AG04449 (cell line): ENCODE data around the gene HERC2.
"Not testable (repeated sequence)": the region's sequence is repeated elsewhere in the genome, so short reads cannot be mapped to it uniquely, and the experiment has no call there.

ENCODE experiments used
- CTCF ChIA-PET: fragments of 350-600 bp; formaldehyde crosslinking; extraction: SDS; loops from one replicate; lab custom pipeline; 2021; ENCODE audit warnings: antibody characterized with exemption; lab: Yijun Ruan, JAX
- POLR2A ChIA-PET: fragments of 400-600, 350-600 bp; formaldehyde crosslinking; extraction: SDS; loops from one replicate; lab custom pipeline; 2020; ENCODE audit warnings: antibody characterized with exemption, inconsistent platforms; lab: Yijun Ruan, JAX
- DNase-seq: peaks from one replicate; pipeline ENCODE4 v3.0.0-alpha.2; 2010; ENCODE audit warnings: low read depth, low spot score
- H3K4me3 ChIP-seq: 2 replicates; pipeline ENCODE4 v1.5.1; 2011; ENCODE audit warnings: low read depth, mild to moderate bottlenecking, control low read depth, low read length
- TF ChIP-seq, protein P1 (sequence below): IDR thresholded peaks from one replicate; pipeline ENCODE4 v1.5.1; 2011; ENCODE audit warnings: mild to moderate bottlenecking, moderate library complexity, low read length, control low read depth, inconsistent platforms; ENCODE audit not compliant: insufficient read depth; ENCODE audit errors: missing control alignments

The HERC2 gene

GRCh38 chr15:28228096-28228495 lies 93.9 kb downstream of the HERC2 start:
- CTCF ChIA-PET, result no interaction called here
- DNase-seq, result no peak
- POLR2A ChIA-PET, result no interaction called here
- TF ChIP-seq, protein P1, sequence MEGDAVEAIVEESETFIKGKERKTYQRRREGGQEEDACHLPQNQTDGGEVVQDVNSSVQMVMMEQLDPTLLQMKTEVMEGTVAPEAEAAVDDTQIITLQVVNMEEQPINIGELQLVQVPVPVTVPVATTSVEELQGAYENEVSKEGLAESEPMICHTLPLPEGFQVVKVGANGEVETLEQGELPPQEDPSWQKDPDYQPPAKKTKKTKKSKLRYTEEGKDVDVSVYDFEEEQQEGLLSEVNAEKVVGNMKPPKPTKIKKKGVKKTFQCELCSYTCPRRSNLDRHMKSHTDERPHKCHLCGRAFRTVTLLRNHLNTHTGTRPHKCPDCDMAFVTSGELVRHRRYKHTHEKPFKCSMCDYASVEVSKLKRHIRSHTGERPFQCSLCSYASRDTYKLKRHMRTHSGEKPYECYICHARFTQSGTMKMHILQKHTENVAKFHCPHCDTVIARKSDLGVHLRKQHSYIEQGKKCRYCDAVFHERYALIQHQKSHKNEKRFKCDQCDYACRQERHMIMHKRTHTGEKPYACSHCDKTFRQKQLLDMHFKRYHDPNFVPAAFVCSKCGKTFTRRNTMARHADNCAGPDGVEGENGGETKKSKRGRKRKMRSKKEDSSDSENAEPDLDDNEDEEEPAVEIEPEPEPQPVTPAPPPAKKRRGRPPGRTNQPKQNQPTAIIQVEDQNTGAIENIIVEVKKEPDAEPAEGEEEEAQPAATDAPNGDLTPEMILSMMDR, result no peak
- no peak overlapping the region for H3K4me3 ChIP-seq

DNA sequence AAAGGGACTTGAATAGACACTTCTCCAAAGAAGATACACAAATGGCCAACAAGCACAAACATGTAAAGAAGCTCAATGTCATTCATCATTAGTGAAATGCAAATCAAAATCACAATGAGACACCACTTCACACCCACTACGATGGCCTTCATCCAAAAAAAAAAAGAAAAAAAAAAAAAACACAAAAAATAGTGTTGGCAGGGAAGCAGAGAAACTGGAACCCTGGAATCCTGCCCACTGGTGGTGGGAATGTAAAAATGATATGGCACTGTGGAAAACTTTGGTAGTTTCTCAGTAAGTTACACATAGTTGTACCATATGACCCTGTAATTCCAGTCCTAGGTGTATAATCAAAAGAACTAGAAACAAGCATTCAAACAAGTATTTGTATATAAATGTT lies 94.7 kb downstream of the HERC2 start:
- H3K4me3 ChIP-seq, CTCF ChIA-PET, POLR2A ChIA-PET, DNase-seq: not testable (repeated sequence)
- TF ChIP-seq, protein P1, result peak; percentile 6

GRCh38 chr15:28222612-28223011 lies 99.4 kb downstream of the HERC2 start:
- CTCF ChIA-PET, DNase-seq, POLR2A ChIA-PET, H3K4me3 ChIP-seq: not testable (repeated sequence)

- DNase-seq, POLR2A ChIA-PET, CTCF ChIA-PET: not testable (repeated sequence)
Observed at GRCh38 chr15:28221696-28222095, 100.3 kb downstream of the HERC2 start.

GRCh38 chr15:28219116-28219515 lies 102.9 kb downstream of the HERC2 start:
- CTCF ChIA-PET, result no interaction called here
- TF ChIP-seq, protein P1, result no peak
- POLR2A ChIA-PET, result no interaction called here
- no peak for DNase-seq
- H3K4me3 ChIP-seq, result no peak overlapping the region

More at GRCh38 chr15:28221696-28222095, 100.3 kb downstream of the HERC2 start:
- not testable (repeated sequence) for H3K4me3 ChIP-seq

DNA sequence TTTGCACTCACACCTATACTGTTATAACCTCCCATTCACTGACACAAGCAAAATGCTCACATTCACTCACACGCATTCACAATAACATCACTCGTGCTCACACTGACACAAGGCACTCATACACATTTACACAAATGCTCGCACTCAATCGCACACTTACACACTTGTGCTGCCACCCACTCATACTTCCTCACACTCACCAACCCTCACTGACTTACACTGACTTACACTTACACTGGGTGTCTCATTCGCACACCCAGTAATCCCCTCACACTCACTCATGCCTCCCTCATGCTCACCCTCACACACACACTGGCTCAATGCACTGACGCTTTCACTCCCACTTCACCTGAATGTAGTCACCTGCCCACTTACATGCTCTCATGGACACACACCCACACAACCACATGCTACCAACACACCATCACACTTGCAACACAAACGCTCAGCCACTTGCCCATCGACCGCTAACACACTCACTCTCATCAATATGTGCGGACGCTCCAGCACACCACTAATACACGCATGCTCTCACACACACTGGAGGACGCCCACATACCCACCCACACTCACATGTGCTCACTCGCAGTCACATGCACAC lies 104.9 kb downstream of the HERC2 start:
- DNase-seq, POLR2A ChIA-PET, CTCF ChIA-PET, H3K4me3 ChIP-seq: not testable (repeated sequence)

GRCh38 chr15:28215521-28215920 lies 106.5 kb downstream of the HERC2 start:
- POLR2A ChIA-PET, DNase-seq, H3K4me3 ChIP-seq, CTCF ChIA-PET: not testable (repeated sequence)

DNA sequence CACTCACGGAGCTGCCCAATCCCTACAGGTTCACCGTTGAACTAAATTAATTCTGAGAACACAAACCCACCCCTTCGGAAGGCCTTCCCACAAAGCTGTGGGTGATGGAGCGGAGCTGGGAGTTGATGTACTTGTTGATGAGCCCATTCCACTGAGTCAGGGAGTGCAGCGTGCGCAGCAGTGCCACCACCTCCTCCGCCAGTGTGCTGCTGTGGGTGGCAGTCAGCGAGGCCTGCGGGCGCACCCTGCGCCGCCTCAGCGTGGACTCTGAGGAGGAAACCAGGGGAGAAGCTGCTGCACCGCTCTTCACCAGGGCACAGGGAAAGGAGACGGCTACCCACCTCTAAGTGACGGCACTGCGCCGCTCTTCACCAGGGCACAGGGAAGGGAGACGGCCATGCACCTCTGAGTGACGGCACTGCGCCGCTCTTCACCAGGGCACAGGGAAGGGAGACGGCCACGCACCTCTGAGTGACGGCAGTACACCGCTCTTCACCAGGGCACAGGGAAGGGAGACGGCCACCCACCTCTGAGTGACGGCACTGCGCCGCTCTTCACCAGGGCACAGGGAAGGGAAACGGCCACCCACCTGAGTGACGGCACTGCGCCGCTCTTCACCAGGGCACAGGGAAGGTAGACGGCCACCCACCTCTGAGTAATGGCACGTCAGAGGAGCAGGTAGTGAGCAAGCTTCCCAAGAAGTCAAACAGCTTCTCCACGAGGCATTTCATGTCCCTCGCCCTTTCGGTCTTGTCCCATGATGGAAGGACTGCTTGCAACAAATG lies 107.8 kb downstream of the HERC2 start:
- CTCF ChIA-PET, POLR2A ChIA-PET, H3K4me3 ChIP-seq: not testable (repeated sequence)

GRCh38 chr15:28213393-28213792 lies 108.6 kb downstream of the HERC2 start:
- CTCF ChIA-PET, DNase-seq, POLR2A ChIA-PET, H3K4me3 ChIP-seq: not testable (repeated sequence)

More for the DNA sequence above, 107.8 kb downstream of the HERC2 start:
- not testable (repeated sequence) for DNase-seq
